OCI-LY3 (cell line): ENCODE results near the gene PJVK.
"Not testable (repeated sequence)": the region's sequence is repeated elsewhere in the genome, so short reads cannot be mapped to it uniquely, and the experiment has no call there.

Source experiments
- H2AFZ ChIP-seq: fragments of 200-600, 300-600 bp; shearing (Covaris generic); 2 replicates; pipeline ENCODE4 v1.6.0; 2014; ENCODE audit warnings: antibody characterized with exemption, low read depth, low read length
- H3K27ac ChIP-seq: fragments of 200-600, 300-600 bp; sonication (generic); 2 replicates; pipeline ENCODE4 v1.5.1; 2014; ENCODE audit warnings: mild to moderate bottlenecking, low read length, moderate library complexity, mixed read lengths
- H3K27me3 ChIP-seq: fragments of 200-600, 300-600 bp; sonication (generic); 2 replicates; pipeline ENCODE4 v1.6.1; 2014; ENCODE audit warnings: low read depth, low read length, mixed read lengths
- H3K36me3 ChIP-seq: fragments of 200-600, 300-600 bp; sonication (generic); replicated peaks from 2 replicates; pipeline ENCODE3; 2014; ENCODE audit warnings: low read depth, low read length, mixed read lengths
- H3K4me1 ChIP-seq: fragments of 300-600, 200-600 bp; sonication (generic); 2 replicates; pipeline ENCODE4 v1.6.1; 2014; ENCODE audit warnings: low read length, mixed read lengths
- H3K4me2 ChIP-seq: fragments of 200-600, 300-600 bp; sonication (generic); 2 replicates; pipeline ENCODE4 v1.6.1; 2014; ENCODE audit warnings: low read length, mixed read lengths
- H3K4me3 ChIP-seq: fragments of 300-600, 200-600 bp; sonication (generic); 2 replicates; pipeline ENCODE4 v1.5.1; 2014; ENCODE audit warnings: antibody characterized with exemption, mild to moderate bottlenecking, low read length, moderate library complexity
- H3K79me2 ChIP-seq: fragments of 300-600, 200-600 bp; shearing (Covaris generic); 2 replicates; pipeline ENCODE4 v1.6.1; 2014; ENCODE audit warnings: mild to moderate bottlenecking, low read length, mixed read lengths
- H3K9ac ChIP-seq: fragments of 300-600, 200-600 bp; shearing (Covaris generic); 2 replicates; pipeline ENCODE4 v1.6.0; 2014; ENCODE audit warnings: mild to moderate bottlenecking, low read length, moderate library complexity
- H3K9me3 ChIP-seq: fragments of 200-600, 300-600 bp; shearing (Covaris generic); 2 replicates; pipeline ENCODE4 v1.6.1; 2014; ENCODE audit warnings: low read length, mixed read lengths; ENCODE audit not compliant: insufficient read depth
- H4K20me1 ChIP-seq: fragments of 200-600, 300-600 bp; sonication (generic); 2 replicates; pipeline ENCODE4 v1.6.1; 2016; ENCODE audit warnings: low read length, mixed read lengths; ENCODE audit not compliant: insufficient read depth
- EZH2phosphoT487 ChIP-seq: fragments of 200-600 bp; shearing (Covaris generic); IDR thresholded peaks from 2 replicates; pipeline ENCODE4 v1.6.1; 2018; ENCODE audit warnings: antibody characterized with exemption, mixed run types, low read depth
- TF ChIP-seq, protein P1 (sequence below): fragments of 200-600, 300-600 bp; sonication (generic); IDR thresholded peaks from 2 replicates; pipeline ENCODE4 v1.5.1; 2014; ENCODE audit warnings: antibody characterized with exemption, low read length, low read depth

PJVK gene

GRCh38 chr2:178418426-178418825, 32.8 kb upstream of the PJVK start:
- peaks cover 3% of the 10 kb centered on the region for H3K36me3 ChIP-seq
- no peak overlapping the region for H3K9ac ChIP-seq
- peaks cover 5% of the 10 kb centered on the region; the same call in 1 of the 2 replicates for H3K4me1 ChIP-seq
- no peaks in the 10 kb centered on the region for H3K27me3 ChIP-seq
- H3K4me3 ChIP-seq = no peak overlapping the region
- H3K79me2 ChIP-seq = no peaks in the 10 kb centered on the region
- TF ChIP-seq, protein P1, sequence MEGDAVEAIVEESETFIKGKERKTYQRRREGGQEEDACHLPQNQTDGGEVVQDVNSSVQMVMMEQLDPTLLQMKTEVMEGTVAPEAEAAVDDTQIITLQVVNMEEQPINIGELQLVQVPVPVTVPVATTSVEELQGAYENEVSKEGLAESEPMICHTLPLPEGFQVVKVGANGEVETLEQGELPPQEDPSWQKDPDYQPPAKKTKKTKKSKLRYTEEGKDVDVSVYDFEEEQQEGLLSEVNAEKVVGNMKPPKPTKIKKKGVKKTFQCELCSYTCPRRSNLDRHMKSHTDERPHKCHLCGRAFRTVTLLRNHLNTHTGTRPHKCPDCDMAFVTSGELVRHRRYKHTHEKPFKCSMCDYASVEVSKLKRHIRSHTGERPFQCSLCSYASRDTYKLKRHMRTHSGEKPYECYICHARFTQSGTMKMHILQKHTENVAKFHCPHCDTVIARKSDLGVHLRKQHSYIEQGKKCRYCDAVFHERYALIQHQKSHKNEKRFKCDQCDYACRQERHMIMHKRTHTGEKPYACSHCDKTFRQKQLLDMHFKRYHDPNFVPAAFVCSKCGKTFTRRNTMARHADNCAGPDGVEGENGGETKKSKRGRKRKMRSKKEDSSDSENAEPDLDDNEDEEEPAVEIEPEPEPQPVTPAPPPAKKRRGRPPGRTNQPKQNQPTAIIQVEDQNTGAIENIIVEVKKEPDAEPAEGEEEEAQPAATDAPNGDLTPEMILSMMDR = no peak
- no peak for TF ChIP-seq EZH2phosphoT487
- H2AFZ ChIP-seq = no peak overlapping the region
- no peak overlapping the region for H3K27ac ChIP-seq
- H3K9me3 ChIP-seq = no peaks in the 10 kb centered on the region
- no peak overlapping the region for H3K4me2 ChIP-seq
- no peaks in the 10 kb centered on the region; the same call in 1 of the 2 replicates for H4K20me1 ChIP-seq

DNA sequence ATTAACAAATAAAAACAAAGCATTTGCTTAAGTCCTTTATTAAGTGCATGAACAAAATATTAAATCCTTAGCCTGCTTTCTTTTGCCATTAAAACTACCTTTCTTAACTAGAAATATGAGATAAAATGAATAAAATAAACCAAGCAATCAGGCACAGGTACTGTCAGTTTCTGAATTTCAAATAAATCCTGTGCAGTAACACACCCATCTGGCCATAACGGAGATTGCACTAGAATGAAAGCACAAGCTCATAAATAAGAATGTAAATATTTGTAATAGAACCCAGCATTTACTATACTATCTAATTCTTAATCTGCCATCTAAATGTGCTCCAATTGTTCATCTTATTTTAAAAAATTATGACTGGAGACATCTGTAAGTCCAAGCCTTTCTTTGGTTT, 32.1 kb upstream of the PJVK start:
- H3K79me2 ChIP-seq = no peaks in the 10 kb centered on the region
- H3K9me3 ChIP-seq = no peaks in the 10 kb centered on the region
- no peak overlapping the region for H3K4me3 ChIP-seq
- H2AFZ ChIP-seq = no peak overlapping the region
- peaks cover 3% of the 10 kb centered on the region for H3K36me3 ChIP-seq
- H4K20me1 ChIP-seq = no peaks in the 10 kb centered on the region; the same call in 1 of the 2 replicates
- no peak overlapping the region for H3K27ac ChIP-seq
- H3K4me2 ChIP-seq = no peak overlapping the region
- no peak for TF ChIP-seq EZH2phosphoT487
- TF ChIP-seq, protein P1 = peak; percentile 47
- no peaks in the 10 kb centered on the region for H3K27me3 ChIP-seq
- H3K4me1 ChIP-seq = peaks cover 5% of the 10 kb centered on the region; the same call in 1 of the 2 replicates
- H3K9ac ChIP-seq = no peak overlapping the region

DNA sequence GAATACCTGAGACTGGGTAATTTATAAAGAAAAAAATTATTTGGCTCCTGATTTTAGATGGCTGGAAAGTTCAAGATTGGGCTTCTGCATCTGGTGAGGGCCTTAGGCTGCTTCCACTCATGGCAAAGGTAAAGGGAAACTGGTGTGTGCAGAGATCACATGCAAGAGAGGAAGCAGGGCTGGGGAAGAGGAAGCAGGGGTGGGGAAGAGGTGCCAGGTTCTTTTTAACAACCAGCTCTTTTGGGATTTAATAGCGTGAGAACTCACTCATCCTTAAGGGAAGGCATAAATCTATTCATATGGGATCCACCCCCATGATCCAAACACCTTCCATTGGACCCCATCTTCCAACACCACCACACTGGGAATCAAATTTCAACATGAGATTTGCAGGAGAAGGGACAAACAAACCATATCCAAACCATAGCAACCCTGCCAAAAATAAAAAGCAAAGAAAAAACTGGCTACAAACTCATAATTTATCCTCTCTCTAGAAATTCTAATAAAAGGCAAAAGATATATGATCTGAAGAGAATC, 30.6 kb upstream of the PJVK start:
- H3K27ac ChIP-seq = no peak overlapping the region
- H3K27me3 ChIP-seq = no peaks in the 10 kb centered on the region
- H3K4me1 ChIP-seq = no peaks in the 10 kb centered on the region
- H4K20me1 ChIP-seq = no peaks in the 10 kb centered on the region; the same call in 1 of the 2 replicates
- no peaks in the 10 kb centered on the region for H3K9me3 ChIP-seq
- no peak overlapping the region for H3K4me3 ChIP-seq
- TF ChIP-seq, protein P1 = no peak
- TF ChIP-seq EZH2phosphoT487 = no peak
- no peak overlapping the region for H3K4me2 ChIP-seq
- no peak overlapping the region for H2AFZ ChIP-seq
- H3K79me2 ChIP-seq = no peaks in the 10 kb centered on the region
- H3K36me3 ChIP-seq = peaks cover 12% of the 10 kb centered on the region
- H3K9ac ChIP-seq = no peak overlapping the region

- Histone ChIP-seq H3K9me3 (no peaks in the 10 kb centered on the region), H4K20me1 (no peaks in the 10 kb centered on the region; the same call in 1 of the 2 replicates), H3K27ac (no peak overlapping the region), H3K4me1 (no peaks in the 10 kb centered on the region), H3K4me2 (no peak overlapping the region), H3K4me3 (no peak overlapping the region), H2AFZ (no peak overlapping the region), H3K27me3 (no peaks in the 10 kb centered on the region), H3K79me2 (no peaks in the 10 kb centered on the region), H3K36me3 (peaks cover 26% of the 10 kb centered on the region), H3K9ac (no peak overlapping the region)
- TF ChIP-seq, protein P1 = no peak
Observed at GRCh38 chr2:178422097-178422496, 29.1 kb upstream of the PJVK start.

DNA sequence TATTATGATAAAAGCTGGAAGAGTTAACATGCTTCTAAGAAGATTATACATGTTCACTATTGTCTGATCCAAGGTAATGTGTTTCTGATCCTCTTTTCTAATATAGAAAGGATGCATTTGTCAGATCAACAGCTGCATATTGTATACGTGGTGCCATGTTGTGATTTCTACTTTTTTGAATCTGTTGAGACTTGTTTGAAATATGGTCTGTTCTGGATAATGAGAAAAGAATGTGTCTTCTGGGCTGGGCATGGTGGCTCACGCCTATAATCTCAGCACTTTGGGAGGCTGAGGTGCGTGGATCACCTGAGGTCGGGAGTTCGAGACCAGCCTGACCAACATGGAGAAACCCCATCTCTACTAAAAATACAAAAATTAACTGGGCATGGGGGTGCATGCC, 27.4 kb upstream of the PJVK start:
- not testable (repeated sequence) for H3K4me1 ChIP-seq, H2AFZ ChIP-seq, H3K4me3 ChIP-seq, H4K20me1 ChIP-seq, H3K4me2 ChIP-seq, H3K27me3 ChIP-seq, H3K9me3 ChIP-seq, H3K79me2 ChIP-seq, H3K9ac ChIP-seq, H3K27ac ChIP-seq
- H3K36me3 ChIP-seq = peaks cover 39% of the 10 kb centered on the region
